Naive thymus-derived CD8-positive, alpha-beta T cell (primary cell): ENCODE measurements around the gene WWTR1. TPM values are rescaled to one million over a fixed set of nuclear protein-coding genes. Genes with fewer than 3 reads are reported as not detected.

ENCODE experiments used
- ATAC-seq, 2 donors: fragments of 150-1000 bp; cut with Tn5 transposase in 1 of 2; sonication (Bioruptor Pico), chemical (Tn5 transposase) in 1 of 2; 1 replicate in 1 of 2; 2 replicates in 1 of 2; pipeline ENCODE4 v1.10.0; 2021; ENCODE audit warnings: mild to moderate bottlenecking in 2 of 2, moderate library complexity in 2 of 2
- POLR2A ChIA-PET: fragments of 350-600 bp; sonication (Branson Sonifier 250); formaldehyde crosslinking; loops from one replicate; lab custom pipeline; 2021; ENCODE audit warnings: antibody characterized with exemption; lab: Charles Lee
- DNase-seq, 10 donors: peaks; one replicate each; pipeline versions ENCODE4 v3.0.0 to v3.0.0-alpha.2; 2020 to 2022
- H3K27ac Mint-ChIP-seq, 10 donors: one replicate each; pipeline ENCODE4 v1.8.0; 2020 to 2022; ENCODE audit warnings: mild to moderate bottlenecking in 10 of 10, mixed read lengths in 10 of 10, moderate library complexity in 4 of 10, inconsistent platforms in 1 of 10
- H3K27me3 Mint-ChIP-seq, 5 donors: one replicate each; pipeline ENCODE4 v1.8.0; 2021 to 2022; ENCODE audit warnings: mixed read lengths in 5 of 5
- H3K36me3 Mint-ChIP-seq, 3 donors: one replicate each; pipeline ENCODE4 v1.8.0; 2020 to 2022; ENCODE audit warnings: mixed read lengths in 3 of 3, mild to moderate bottlenecking in 2 of 3, inconsistent platforms in 1 of 3
- H3K4me1 Mint-ChIP-seq, 4 donors: one replicate each; pipeline ENCODE4 v1.8.0; 2021 to 2022; ENCODE audit warnings: mixed read lengths in 4 of 4
- H3K4me3 Mint-ChIP-seq, 10 donors: one replicate each; pipeline ENCODE4 v1.8.0; 2020 to 2022; ENCODE audit warnings: mild to moderate bottlenecking in 10 of 10, mixed read lengths in 10 of 10, moderate library complexity in 6 of 10, inconsistent platforms in 1 of 10
- H3K9me3 Mint-ChIP-seq, 9 donors: one replicate each; pipeline ENCODE4 v1.8.0; 2020 to 2022; ENCODE audit warnings: mixed read lengths in 9 of 9, mild to moderate bottlenecking in 3 of 9, inconsistent platforms in 1 of 9, moderate library complexity in 1 of 9
- polyA plus RNA-seq, 3 donors: library from polyadenylated mRNA; unstranded; fragments of 300-500 nt; fragmentation: Illumina TruSeq; gene quantifications; one replicate each; pipeline ENCODE4 v1.2.3, GENCODE V29; 2021
- total RNA-seq, 8 experiments: library from RNA in 2 of 8; stranded (reverse) in 2 of 8; gene quantifications; one replicate each; pipeline ENCODE4 v1.2.3 and lab custom pipeline; 2021 to 2026

WWTR1 gene
- total and polyA plus RNA-seq, 5 experiments from 2014 or later, result 0.06 to 0.58 (median 0.37) TPM

GRCh38 chr3:149560001-149560400 is 97.8 kb downstream of the WWTR1 start:
- Mint-ChIP-seq H3K27ac (no peak overlapping the region), H3K36me3 (no peaks in the 10 kb centered on the region), H3K4me1 (no peaks in the 10 kb centered on the region), H3K27me3 (peaks cover 3 to 40% (median 11%) of the 10 kb centered on the region in 5 donors), H3K9me3 (peaks cover 0 to 2% (median 0%) of the 10 kb centered on the region in 9 donors), H3K4me3 (no peak overlapping the region)
- POLR2A ChIA-PET, result no interaction called here
- ATAC-seq, result no peak
- no peak for DNase-seq

GRCh38 chr3:149559525-149559924 is 98.3 kb downstream of the WWTR1 start:
- DNase-seq, result no peak
- Mint-ChIP-seq H3K4me1 (no peaks in the 10 kb centered on the region), H3K9me3 (peaks cover 0 to 2% (median 0%) of the 10 kb centered on the region in 9 donors), H3K27ac (no peak overlapping the region), H3K36me3 (no peaks in the 10 kb centered on the region), H3K4me3 (no peak overlapping the region), H3K27me3 (peaks cover 3 to 39% (median 11%) of the 10 kb centered on the region in 5 donors)
- POLR2A ChIA-PET, result no interaction called here
- ATAC-seq, result no peak

GRCh38 chr3:149555927-149556326 is 101.9 kb downstream of the WWTR1 start:
- POLR2A ChIA-PET, result no interaction called here
- Mint-ChIP-seq H3K36me3 (no peaks in the 10 kb centered on the region), H3K27me3 (peaks cover 3 to 30% (median 8%) of the 10 kb centered on the region in 5 donors), H3K4me1 (no peaks in the 10 kb centered on the region), H3K27ac (no peak overlapping the region), H3K4me3 (no peak overlapping the region), H3K9me3 (no peaks in the 10 kb centered on the region)
- no peak for ATAC-seq
- no peak for DNase-seq

DNA sequence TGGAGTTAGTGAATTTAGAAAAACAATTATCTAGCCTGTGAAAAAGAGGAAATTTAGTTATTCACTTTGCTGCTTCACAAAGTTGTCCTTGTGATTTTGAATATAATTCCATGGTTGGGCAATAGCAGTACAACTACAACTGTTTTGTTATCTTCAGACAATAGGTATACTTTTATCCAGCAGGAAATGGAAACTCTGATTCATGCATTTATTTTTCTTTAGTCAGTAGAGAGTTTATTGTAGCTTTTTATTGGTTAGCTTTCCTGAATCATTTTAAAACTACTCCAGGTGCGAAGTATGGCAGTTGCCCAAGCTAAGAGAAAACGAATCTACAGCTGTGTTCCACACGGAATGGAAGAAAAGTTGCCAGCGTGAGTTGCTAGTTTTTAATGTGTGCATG is 103.0 kb downstream of the WWTR1 start:
- H3K4me3 Mint-ChIP-seq, result no peak overlapping the region
- DNase-seq, result no peak
- no peaks in the 10 kb centered on the region for H3K9me3 Mint-ChIP-seq
- no peak overlapping the region for H3K27ac Mint-ChIP-seq
- no peaks in the 10 kb centered on the region for H3K36me3 Mint-ChIP-seq
- no peaks in the 10 kb centered on the region for H3K4me1 Mint-ChIP-seq
- POLR2A ChIA-PET, result no interaction called here
- ATAC-seq, result no peak
- peaks cover 0 to 22% (median 8%) of the 10 kb centered on the region in 5 donors for H3K27me3 Mint-ChIP-seq

- Mint-ChIP-seq H3K4me1 (no peaks in the 10 kb centered on the region), H3K36me3 (no peaks in the 10 kb centered on the region), H3K27ac (no peak overlapping the region), H3K4me3 (no peak overlapping the region), H3K27me3 (peaks cover 2 to 17% (median 8%) of the 10 kb centered on the region in 5 donors), H3K9me3 (no peaks in the 10 kb centered on the region)
- DNase-seq (no peak), ATAC-seq (no peak)
- POLR2A ChIA-PET, result no interaction called here
Observed at GRCh38 chr3:149553781-149554451, 103.9 kb downstream of the WWTR1 start.

DNA sequence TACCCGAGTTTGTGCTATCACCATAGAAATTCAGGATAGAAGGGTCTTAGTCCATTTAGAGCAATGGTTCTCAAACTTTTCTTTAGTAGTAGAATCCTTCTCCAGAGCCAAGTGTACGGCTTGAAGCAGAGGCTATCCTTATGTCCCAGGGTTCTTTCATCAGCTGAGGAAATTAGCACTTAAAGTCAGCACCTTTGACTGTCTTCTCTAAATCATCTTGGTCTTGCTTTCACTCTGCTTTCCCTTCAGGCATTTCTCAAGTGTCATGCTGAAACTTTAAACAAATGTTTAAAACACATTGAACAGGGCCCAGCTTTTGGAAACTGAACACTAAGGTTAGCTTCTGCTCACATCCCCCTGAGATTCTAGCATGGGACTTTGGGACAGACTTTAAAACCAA is 105.1 kb downstream of the WWTR1 start:
- ATAC-seq, result no peak
- Mint-ChIP-seq H3K36me3 (no peaks in the 10 kb centered on the region), H3K4me3 (no peak overlapping the region), H3K27ac (no peak overlapping the region), H3K27me3 (peaks cover 3 to 17% (median 4%) of the 10 kb centered on the region in 5 donors), H3K9me3 (no peaks in the 10 kb centered on the region), H3K4me1 (no peaks in the 10 kb centered on the region)
- no peak for DNase-seq
- POLR2A ChIA-PET, result no interaction called here

DNA sequence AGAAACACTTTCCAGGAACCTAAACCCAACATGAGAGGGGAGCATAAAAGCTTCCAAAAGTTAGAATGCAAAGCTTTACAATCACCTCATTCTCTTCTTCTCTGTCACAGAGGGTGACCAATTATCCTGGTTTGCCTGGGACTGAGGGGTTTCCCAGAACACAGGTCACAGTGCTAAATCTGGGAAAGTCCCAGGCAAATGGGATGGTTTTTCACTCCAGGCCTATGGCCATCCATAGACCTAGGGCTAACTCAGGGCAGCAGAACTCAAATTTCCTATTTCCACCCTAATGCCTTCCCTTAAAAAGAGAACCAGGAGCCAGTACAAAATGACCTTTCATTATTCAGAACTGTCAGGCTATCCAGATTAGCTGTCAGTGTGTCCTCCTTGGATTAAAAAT is 106.3 kb downstream of the WWTR1 start:
- no peak for ATAC-seq
- Mint-ChIP-seq H3K9me3 (no peaks in the 10 kb centered on the region), H3K27me3 (peaks cover 5 to 25% (median 6%) of the 10 kb centered on the region in 5 donors)

GRCh38 chr3:149548669-149549065 is 109.2 kb downstream of the WWTR1 start:
- POLR2A ChIA-PET, result no interaction called here
- H3K27me3 Mint-ChIP-seq, result peaks cover 4 to 9% (median 5%) of the 10 kb centered on the region in 5 donors
- H3K9me3 Mint-ChIP-seq, result no peaks in the 10 kb centered on the region
- H3K4me3 Mint-ChIP-seq, result no peak overlapping the region
- H3K36me3 Mint-ChIP-seq, result no peaks in the 10 kb centered on the region
- H3K27ac Mint-ChIP-seq, result no peak overlapping the region
- no peak for ATAC-seq
- no peaks in the 10 kb centered on the region for H3K4me1 Mint-ChIP-seq
- no peak for DNase-seq

More for the DNA sequence above, 106.3 kb downstream of the WWTR1 start:
- H3K36me3 Mint-ChIP-seq, result no peaks in the 10 kb centered on the region
- no peaks in the 10 kb centered on the region for H3K4me1 Mint-ChIP-seq
- no peak for DNase-seq
- no peak overlapping the region for H3K4me3 Mint-ChIP-seq
- H3K27ac Mint-ChIP-seq, result no peak overlapping the region
- POLR2A ChIA-PET, result no interaction called here

DNA sequence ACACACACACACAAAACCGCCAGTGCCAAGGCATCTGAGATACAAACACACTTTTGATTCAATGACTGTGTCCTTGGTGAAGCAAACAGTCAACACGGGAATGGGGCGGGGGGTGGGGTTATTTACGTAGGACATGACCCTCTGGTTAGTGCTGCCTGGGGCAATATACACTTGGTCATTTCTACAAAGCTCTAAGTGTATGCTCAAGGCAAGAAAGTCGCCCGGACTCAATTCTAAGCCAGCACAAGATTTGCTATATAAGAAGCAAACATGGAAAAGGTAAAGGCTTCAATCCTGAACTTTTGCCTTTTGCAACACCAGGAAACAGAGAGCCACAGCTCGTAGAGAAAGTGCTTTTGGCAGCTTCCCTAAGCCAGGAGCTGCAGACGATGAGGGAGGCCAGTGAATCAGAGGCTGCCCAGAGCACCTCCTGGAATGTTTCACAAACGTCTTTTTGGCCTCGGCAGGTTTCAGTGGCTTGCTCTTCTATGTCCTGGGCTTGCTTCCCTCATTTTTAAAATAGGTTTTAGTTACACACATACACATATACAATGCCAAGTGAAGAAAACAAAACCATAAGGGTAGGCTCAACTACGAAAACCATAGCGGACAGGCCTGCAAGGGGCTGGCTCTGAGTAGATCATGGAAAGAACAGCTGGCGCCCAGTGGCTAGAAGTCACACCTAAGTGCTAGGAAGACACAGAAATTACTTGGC is 109.7 kb downstream of the WWTR1 start:
- no peak for DNase-seq
- H3K4me1 Mint-ChIP-seq, result no peaks in the 10 kb centered on the region

GRCh38 chr3:149547413-149547812 is 110.4 kb downstream of the WWTR1 start:
- POLR2A ChIA-PET, result no interaction called here
- Mint-ChIP-seq H3K27ac (no peak overlapping the region), H3K4me1 (no peaks in the 10 kb centered on the region), H3K9me3 (no peaks in the 10 kb centered on the region), H3K27me3 (peaks cover 5 to 9% (median 8%) of the 10 kb centered on the region in 5 donors), H3K36me3 (no peaks in the 10 kb centered on the region), H3K4me3 (no peak overlapping the region)
- no peak for DNase-seq
- ATAC-seq, result no peak

More for the DNA sequence above, 109.7 kb downstream of the WWTR1 start:
- no peaks in the 10 kb centered on the region for H3K9me3 Mint-ChIP-seq
- no peak overlapping the region for H3K27ac Mint-ChIP-seq
- no peaks in the 10 kb centered on the region for H3K36me3 Mint-ChIP-seq
- no peak overlapping the region for H3K4me3 Mint-ChIP-seq
- no peak for ATAC-seq
- peaks cover 4 to 9% (median 5%) of the 10 kb centered on the region in 5 donors for H3K27me3 Mint-ChIP-seq
- POLR2A ChIA-PET, result no interaction called here

DNA sequence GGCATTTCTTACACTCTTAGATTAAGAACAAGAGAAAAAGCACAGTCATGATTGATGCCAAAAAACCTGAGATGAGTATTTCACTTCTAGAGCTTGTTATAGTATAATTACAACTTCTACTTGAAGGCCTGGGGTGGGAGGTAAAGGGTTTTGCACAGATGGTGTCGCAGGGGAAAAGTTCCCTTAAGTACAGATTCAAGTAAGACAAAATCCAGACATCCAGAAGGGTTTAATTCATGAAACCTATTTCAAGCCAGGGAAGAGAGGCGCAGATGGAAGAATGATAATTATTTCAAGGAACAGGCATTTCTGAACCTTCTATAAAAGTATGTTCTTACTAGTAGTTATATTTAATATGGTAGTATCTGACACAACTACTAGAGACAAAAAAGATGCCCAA is 112.8 kb downstream of the WWTR1 start:
- peaks cover 6 to 9% (median 8%) of the 10 kb centered on the region in 5 donors for H3K27me3 Mint-ChIP-seq
- POLR2A ChIA-PET, result no interaction called here
- no peak for ATAC-seq

DNA sequence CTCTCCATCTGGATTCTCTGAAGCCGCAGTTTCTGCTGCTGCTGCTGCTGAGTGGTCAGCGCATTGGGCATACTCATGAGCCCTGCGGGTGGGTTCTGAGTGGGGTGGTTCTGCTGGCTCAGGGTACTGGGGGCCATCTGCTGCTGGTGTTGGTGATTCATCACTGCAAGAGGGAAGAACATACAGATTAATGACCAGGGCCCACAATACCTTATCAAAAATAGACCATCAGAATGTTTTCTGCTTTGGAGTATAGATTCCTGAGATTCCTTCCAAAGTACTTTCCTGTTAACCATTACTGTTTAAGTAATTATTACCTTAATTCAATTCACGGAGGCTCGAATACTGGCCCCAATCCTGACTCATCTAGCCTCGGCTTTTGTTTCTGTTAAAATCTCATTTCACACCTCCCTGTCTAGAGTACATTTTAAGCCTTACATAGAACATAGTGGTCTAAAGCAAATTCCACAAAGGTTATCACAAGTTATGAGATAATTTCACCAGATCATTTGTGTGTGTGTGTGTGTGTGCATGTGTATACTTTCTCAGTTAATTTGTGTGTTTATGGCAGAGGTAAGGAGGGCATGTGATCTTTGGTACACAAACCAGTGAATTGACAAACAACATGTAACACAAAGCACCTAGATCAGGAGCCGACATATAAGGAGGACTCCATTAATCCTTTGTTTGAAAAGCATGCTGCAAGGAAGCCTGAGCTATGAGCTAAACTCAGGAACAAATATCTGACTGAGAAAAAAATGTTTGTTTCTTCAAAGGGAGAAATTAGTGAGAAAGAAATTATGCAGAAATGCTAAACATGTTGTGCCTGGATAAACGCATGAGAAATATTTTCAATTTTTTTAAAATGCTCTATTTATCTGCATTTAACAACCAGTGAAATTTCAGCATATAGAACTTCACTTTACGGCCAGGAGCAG is 115.2 kb downstream of the WWTR1 start:
- no peak for DNase-seq
- no peaks in the 10 kb centered on the region for H3K9me3 Mint-ChIP-seq
- no peak for ATAC-seq
- H3K27me3 Mint-ChIP-seq, result peaks cover 4 to 9% (median 6%) of the 10 kb centered on the region in 5 donors
- H3K36me3 Mint-ChIP-seq, result no peaks in the 10 kb centered on the region
- H3K4me3 Mint-ChIP-seq, result no peak overlapping the region
- POLR2A ChIA-PET, result no interaction called here
- no peaks in the 10 kb centered on the region for H3K4me1 Mint-ChIP-seq
- H3K27ac Mint-ChIP-seq, result no peak overlapping the region

More for the DNA sequence above, 112.8 kb downstream of the WWTR1 start:
- no peak for DNase-seq
- no peaks in the 10 kb centered on the region for H3K4me1 Mint-ChIP-seq
- H3K27ac Mint-ChIP-seq, result no peak overlapping the region
- H3K36me3 Mint-ChIP-seq, result no peaks in the 10 kb centered on the region
- H3K9me3 Mint-ChIP-seq, result no peaks in the 10 kb centered on the region
- no peak overlapping the region for H3K4me3 Mint-ChIP-seq

GRCh38 chr3:149541091-149541491 is 116.7 kb downstream of the WWTR1 start:
- ATAC-seq, result no peak
- H3K27me3 Mint-ChIP-seq, result peaks cover 0 to 4% (median 4%) of the 10 kb centered on the region in 5 donors
- POLR2A ChIA-PET, result no interaction called here
- no peaks in the 10 kb centered on the region for H3K9me3 Mint-ChIP-seq
- H3K36me3 Mint-ChIP-seq, result no peaks in the 10 kb centered on the region
- no peak for DNase-seq
- no peak overlapping the region for H3K4me3 Mint-ChIP-seq
- no peak overlapping the region for H3K27ac Mint-ChIP-seq
- H3K4me1 Mint-ChIP-seq, result no peaks in the 10 kb centered on the region
